Activated T-cell treated with anti-CD3 and anti-CD28 coated beads, Interleukin-2, amount 50 U/mL, for 1 hour (primary cell): ENCODE measurements around the gene COX6B2.

Experiments
- DNase-seq: peaks from one replicate; pipeline ENCODE4 v3.0.0-alpha.2; 2020

Gene COX6B2

GRCh38 chr19:55311797-55312196 is 42.7 kb downstream of the COX6B2 start:
- DNase-seq, result no peak

DNA sequence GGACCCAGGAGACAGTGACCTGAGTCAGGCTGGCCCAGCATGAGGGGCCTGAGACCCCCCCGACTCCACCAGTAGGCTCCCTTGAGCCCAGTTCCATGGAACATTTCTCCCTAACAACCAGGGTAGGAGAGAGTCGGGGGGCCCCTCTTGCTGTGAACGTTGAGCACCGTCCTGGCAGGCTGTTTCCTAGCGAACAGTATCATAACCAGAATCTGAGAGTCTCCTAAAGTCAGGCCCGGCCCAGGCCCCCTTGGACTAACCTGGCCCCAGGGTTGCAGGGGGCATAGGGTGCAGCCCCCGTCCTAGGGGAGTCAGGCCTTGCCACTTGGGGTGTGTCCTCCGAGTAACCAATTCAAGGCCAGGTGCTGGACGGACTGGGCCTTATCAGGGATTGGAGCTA is 43.1 kb downstream of the COX6B2 start:
- no peak for DNase-seq

DNA sequence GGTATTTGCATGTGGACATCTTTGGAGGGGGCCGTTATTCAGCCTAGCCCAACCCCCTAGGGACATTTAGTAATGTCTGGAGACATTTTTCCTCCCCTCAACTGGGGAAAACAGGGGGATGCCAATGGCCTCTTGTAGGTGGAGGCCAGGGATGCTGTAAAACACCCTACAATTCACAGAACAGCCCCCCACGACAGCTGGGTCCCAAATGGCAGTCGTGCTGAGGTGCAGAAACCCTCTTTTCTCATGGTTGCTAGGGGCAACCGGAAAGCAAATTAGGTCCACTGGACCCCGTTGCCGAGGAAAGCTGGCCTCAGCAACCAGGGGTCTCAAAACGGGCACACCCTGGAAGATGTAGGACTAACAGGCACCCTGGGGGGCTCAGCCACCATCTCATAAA is 44.0 kb downstream of the COX6B2 start:
- no peak for DNase-seq

GRCh38 chr19:55309448-55309847 is 45.1 kb downstream of the COX6B2 start:
- no peak for DNase-seq

DNA sequence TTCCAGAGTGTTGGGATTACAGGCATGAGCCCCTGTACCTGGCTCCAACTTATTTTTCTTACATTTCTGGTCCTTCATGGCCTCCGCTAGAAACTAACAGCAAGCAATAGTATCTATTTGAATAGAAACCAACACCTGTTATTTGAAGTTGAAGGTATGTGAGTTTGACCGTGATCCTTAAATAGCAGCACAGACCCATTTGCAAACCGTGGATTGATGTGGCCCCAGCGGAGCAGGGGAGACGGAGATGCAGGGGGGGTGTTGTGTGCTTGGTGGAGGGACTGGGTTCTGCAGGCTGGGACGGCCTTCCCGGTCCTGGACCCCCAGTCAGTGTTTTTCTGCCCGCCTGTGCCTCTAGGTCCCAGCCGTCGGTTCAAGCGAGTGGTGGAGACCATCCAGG is 46.2 kb downstream of the COX6B2 start:
- DNase-seq, result no peak

- no peak for DNase-seq
These were observed 47.8 kb downstream of the COX6B2 start for GRCh38 chr19:55306712-55307111.

GRCh38 chr19:55305983-55306562 is 48.4 kb downstream of the COX6B2 start:
- no peak for DNase-seq

- peak; percentile 64 for DNase-seq
These were observed 49.0 kb downstream of the COX6B2 start for GRCh38 chr19:55305491-55305890.

GRCh38 chr19:55304980-55305379 is 49.5 kb downstream of the COX6B2 start:
- no peak for DNase-seq

- no peak for DNase-seq
These were observed 50.1 kb downstream of the COX6B2 start for GRCh38 chr19:55304279-55304978.

GRCh38 chr19:55303477-55303876 is 51.0 kb downstream of the COX6B2 start:
- no peak for DNase-seq

- no peak for DNase-seq
These were observed 52.2 kb downstream of the COX6B2 start for GRCh38 chr19:55302318-55302703.

DNA sequence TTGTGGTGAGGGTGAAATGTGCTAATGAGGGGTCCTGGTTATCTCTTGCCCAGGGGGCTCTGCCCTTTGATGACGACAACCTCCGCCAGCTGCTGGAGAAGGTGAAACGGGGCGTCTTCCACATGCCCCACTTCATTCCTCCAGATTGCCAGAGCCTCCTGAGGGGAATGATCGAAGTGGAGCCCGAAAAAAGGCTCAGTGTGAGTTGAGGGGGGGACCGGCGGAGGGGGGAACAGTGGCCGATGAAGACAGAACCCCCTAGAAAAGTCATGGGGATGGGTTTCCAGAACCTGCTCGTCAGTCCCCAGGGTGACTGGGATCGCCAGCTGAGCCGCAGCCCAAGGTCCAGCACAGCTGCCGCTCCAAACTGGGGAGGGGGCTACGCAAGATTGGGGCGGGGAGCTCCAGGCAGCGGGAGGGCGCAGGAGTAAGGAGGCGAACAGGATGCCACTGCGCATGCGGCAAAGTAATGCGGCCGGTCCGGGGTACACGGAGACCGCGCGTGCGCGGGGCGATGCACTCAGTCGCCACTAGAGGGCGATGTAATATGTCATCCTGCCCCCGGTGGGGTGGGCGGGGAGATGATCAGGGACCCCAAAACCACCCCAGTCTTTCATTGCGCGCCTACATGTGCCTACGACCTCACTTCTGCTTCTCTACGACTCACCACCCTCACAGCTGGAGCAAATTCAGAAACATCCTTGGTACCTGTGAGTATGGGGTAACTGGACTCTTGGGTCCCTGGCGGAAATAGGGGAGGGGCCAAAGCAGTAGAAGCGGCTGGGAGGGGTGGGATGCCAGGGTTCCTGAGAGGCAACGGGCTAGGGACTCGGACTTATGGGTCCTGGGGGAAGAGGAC is 52.8 kb downstream of the COX6B2 start:
- DNase-seq, result peak; percentile 98

GRCh38 chr19:55300886-55301458 is 53.5 kb downstream of the COX6B2 start:
- no peak for DNase-seq

DNA sequence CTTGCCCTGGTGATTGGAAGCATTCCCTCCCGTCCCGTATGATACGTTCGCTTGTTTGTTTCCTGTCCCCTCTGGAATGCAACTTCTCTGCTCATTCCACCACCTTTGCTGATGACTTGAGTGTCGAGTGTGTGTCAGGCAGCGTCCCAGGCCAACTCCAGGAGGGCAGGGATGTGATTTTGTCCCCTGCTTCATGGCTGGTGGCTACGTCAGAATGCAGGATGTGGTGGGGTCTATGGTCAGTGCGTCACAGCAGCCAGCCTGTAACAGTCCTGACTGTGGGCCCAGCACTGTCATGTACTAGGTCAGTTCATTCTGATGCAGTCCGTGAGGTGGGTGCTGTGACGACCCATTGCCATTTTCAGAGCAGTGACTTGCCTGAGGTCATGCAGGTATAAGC is 54.5 kb downstream of the COX6B2 start:
- DNase-seq, result no peak
